Muscle of leg (tissue), 11 donors: Measurements from ENCODE around the gene ZNF165. TPM values are rescaled to one million over a fixed set of nuclear protein-coding genes. Genes with fewer than 3 reads are reported as not detected.
"Not testable (repeated sequence)": the region's sequence is repeated elsewhere in the genome, so short reads cannot be mapped to it uniquely, and the experiment has no call there.

ENCODE experiments used
- DNase-seq: peaks from one replicate; pipeline ENCODE4 v3.0.0; 2013
- H3K27ac ChIP-seq: one replicate; pipeline ENCODE4 v1.5.1; 2013; ENCODE audit warnings: mild to moderate bottlenecking, low read length, control low read depth
- H3K27me3 ChIP-seq: one replicate; pipeline ENCODE4 v1.6.1; 2013; ENCODE audit warnings: low read length; ENCODE audit not compliant: control insufficient read depth, insufficient read depth
- H3K36me3 ChIP-seq: one replicate; pipeline ENCODE4 v1.6.1; 2013; ENCODE audit warnings: low read length; ENCODE audit not compliant: control insufficient read depth, insufficient read depth
- H3K4me1 ChIP-seq: one replicate; pipeline ENCODE4 v1.6.1; 2013; ENCODE audit warnings: low read length; ENCODE audit not compliant: control insufficient read depth, insufficient read depth
- H3K4me3 ChIP-seq: one replicate; pipeline ENCODE4 v1.5.1; 2013; ENCODE audit warnings: low read length, control low read depth
- H3K9me3 ChIP-seq: replicated peaks from 2 replicates; pipeline ENCODE4 v1.6.1; 2013; ENCODE audit warnings: low read depth, low read length; ENCODE audit not compliant: control insufficient read depth
- WGBS: methylation state at CpG from one replicate; pipeline ENCODE4 v1.1.5; 2013; ENCODE audit warnings: missing lambda C conversion rate; ENCODE audit not compliant: insufficient coverage; 5-methylcytosine and 5-hydroxymethylcytosine counted together
- polyA plus RNA-seq, 8 donors: library from polyadenylated mRNA; unstranded; fragments of 120-200 nt; gene quantifications; one replicate each; pipeline versions ENCODE4 v1.2.1 to v1.2.3, GENCODE V29; 2013; ENCODE audit warnings: inconsistent platforms in 1 of 8, low replicate concordance in 1 of 8; ENCODE audit not compliant: insufficient read length in 8 of 8, insufficient read depth in 1 of 8
- total RNA-seq: library from RNA; stranded (reverse); fragments of 120-200 nt; gene quantifications from one replicate; pipeline ENCODE4 v1.2.4, GENCODE V29; 2013

The ZNF165 gene
- total and polyA plus RNA-seq, 9 donors, result 0.24 to 0.67 (median 0.52) TPM

- Histone ChIP-seq H3K27ac (no peak overlapping the region), H3K9me3 (peaks cover 5% of the 10 kb centered on the region), H3K4me3 (no peak overlapping the region), H3K27me3 (peaks cover 5% of the 10 kb centered on the region), H3K36me3 (peaks cover 2% of the 10 kb centered on the region), H3K4me1 (no peaks in the 10 kb centered on the region)
- no CpG with 5 or more reads among the region's 5 CpGs for WGBS
- DNase-seq, result no peak
Observed at GRCh38 chr6:28089054-28089453, 8.7 kb downstream of the ZNF165 start.

- H3K27ac ChIP-seq, result no peak overlapping the region
- peaks cover 5% of the 10 kb centered on the region for H3K9me3 ChIP-seq
- H3K27me3 ChIP-seq, result peaks cover 5% of the 10 kb centered on the region
- no peaks in the 10 kb centered on the region for H3K4me1 ChIP-seq
- peak overlapping the region; percentile 44 for H3K4me3 ChIP-seq
- 0% methylated on average over 5 of the region's 33 CpGs for WGBS
- peak; percentile 22 for DNase-seq
- H3K36me3 ChIP-seq, result peaks cover 2% of the 10 kb centered on the region
Observed at GRCh38 chr6:28090917-28091586, 10.7 kb downstream of the ZNF165 start.

GRCh38 chr6:28102222-28102621 is 21.9 kb downstream of the ZNF165 start:
- not testable (repeated sequence) for DNase-seq, H3K27me3 ChIP-seq, H3K27ac ChIP-seq, H3K4me3 ChIP-seq, H3K36me3 ChIP-seq, H3K9me3 ChIP-seq, H3K4me1 ChIP-seq
- WGBS, result no CpG with 5 or more reads among the region's 7 CpGs

GRCh38 chr6:28102699-28103098 is 22.3 kb downstream of the ZNF165 start:
- not testable (repeated sequence) for H3K27ac ChIP-seq, H3K4me3 ChIP-seq, H3K36me3 ChIP-seq, H3K4me1 ChIP-seq, H3K27me3 ChIP-seq, DNase-seq, H3K9me3 ChIP-seq

- peak; percentile 86 for DNase-seq
- peak overlapping the region; percentile 91 for H3K4me3 ChIP-seq
- no peaks in the 10 kb centered on the region for H3K9me3 ChIP-seq
- H3K27ac ChIP-seq, result peak overlapping the region; percentile 67
- no peaks in the 10 kb centered on the region for H3K36me3 ChIP-seq
- H3K27me3 ChIP-seq, result no peaks in the 10 kb centered on the region
- WGBS, result 1% methylated on average over 51 of the region's 54 CpGs
- H3K4me1 ChIP-seq, result peaks cover 2% of the 10 kb centered on the region
Observed at GRCh38 chr6:28104392-28105244, 24.2 kb downstream of the ZNF165 start.

GRCh38 chr6:28105245-28105639 is 24.9 kb downstream of the ZNF165 start:
- Histone ChIP-seq H3K4me3 (peak overlapping the region; percentile 91), H3K9me3 (no peaks in the 10 kb centered on the region), H3K27me3 (no peaks in the 10 kb centered on the region), H3K4me1 (peaks cover 2% of the 10 kb centered on the region), H3K36me3 (no peaks in the 10 kb centered on the region), H3K27ac (peak overlapping the region; percentile 67)
- 17% methylated on average over 1 of the region's 5 CpGs for WGBS
- DNase-seq, result no peak

GRCh38 chr6:28107506-28107905 is 27.1 kb downstream of the ZNF165 start:
- no peak overlapping the region for H3K27ac ChIP-seq
- no peaks in the 10 kb centered on the region for H3K9me3 ChIP-seq
- H3K4me3 ChIP-seq, result no peak overlapping the region
- H3K36me3 ChIP-seq, result no peaks in the 10 kb centered on the region
- H3K27me3 ChIP-seq, result no peaks in the 10 kb centered on the region
- 100% methylated on average over 1 of the region's 3 CpGs for WGBS
- DNase-seq, result no peak
- peaks cover 2% of the 10 kb centered on the region for H3K4me1 ChIP-seq

GRCh38 chr6:28111964-28112363 is 31.6 kb downstream of the ZNF165 start:
- Histone ChIP-seq H3K4me3 (no peak overlapping the region), H3K27me3 (no peaks in the 10 kb centered on the region), H3K4me1 (no peaks in the 10 kb centered on the region), H3K27ac (no peak overlapping the region), H3K9me3 (no peaks in the 10 kb centered on the region), H3K36me3 (peaks cover 9% of the 10 kb centered on the region)
- DNase-seq, result no peak
- WGBS, result no CpG with 5 or more reads among the region's 3 CpGs

GRCh38 chr6:28115799-28116198 is 35.4 kb downstream of the ZNF165 start:
- DNase-seq, result no peak
- no peaks in the 10 kb centered on the region for H3K27me3 ChIP-seq
- H3K36me3 ChIP-seq, result peaks cover 25% of the 10 kb centered on the region
- no peak overlapping the region for H3K27ac ChIP-seq
- WGBS, result no CpG with 5 or more reads among the region's 2 CpGs
- H3K4me1 ChIP-seq, result no peaks in the 10 kb centered on the region
- H3K9me3 ChIP-seq, result no peaks in the 10 kb centered on the region
- no peak overlapping the region for H3K4me3 ChIP-seq

- Histone ChIP-seq H3K4me1 (no peaks in the 10 kb centered on the region), H3K27me3 (no peaks in the 10 kb centered on the region), H3K4me3 (no peak overlapping the region), H3K9me3 (no peaks in the 10 kb centered on the region), H3K27ac (no peak overlapping the region), H3K36me3 (peaks cover 28% of the 10 kb centered on the region)
- WGBS, result no CpG with 5 or more reads among the region's 2 CpGs
- no peak for DNase-seq
Observed at GRCh38 chr6:28117386-28118050, 37.1 kb downstream of the ZNF165 start.
